NCI-H524 treated with DMSO at 0.1 percent for 48 hours (cell line): ENCODE measurements around the gene SLC10A3.

ENCODE experiments used
- DNase-seq: peaks from one replicate; lab custom pipeline; 2025; lab: John Stamatoyannopoulos, UW

SLC10A3 gene

GRCh38 chrX:154490414-154491083 lies at the start of gene SLC10A3:
Gene SLC10A3, minus strand, starts transcription at chrX:154490629. Its CDS starts 1,689 bp downstream, at chrX:154488940.
- peak; percentile 64 for DNase-seq

- no peak for DNase-seq
Measured at GRCh38 chrX:154539077-154539476, 48.6 kb upstream of the SLC10A3 start.

- no peak for DNase-seq
Measured at GRCh38 chrX:154535892-154536291, 45.5 kb upstream of the SLC10A3 start.

- DNase-seq: peak; percentile 1
Measured at GRCh38 chrX:154534526-154535322, 44.3 kb upstream of the SLC10A3 start.

GRCh38 chrX:154532690-154533089 lies 42.3 kb upstream of the SLC10A3 start:
- DNase-seq: no peak

- no peak for DNase-seq
Measured at GRCh38 chrX:154531626-154532025, 41.2 kb upstream of the SLC10A3 start.

GRCh38 chrX:154530286-154530685 lies 39.9 kb upstream of the SLC10A3 start:
- no peak for DNase-seq

- no peak for DNase-seq
Measured at GRCh38 chrX:154529206-154529612, 38.8 kb upstream of the SLC10A3 start.

GRCh38 chrX:154526901-154527675 lies 36.7 kb upstream of the SLC10A3 start:
- DNase-seq: peak; percentile 43

- DNase-seq: no peak
Measured at GRCh38 chrX:154525606-154526490, 35.4 kb upstream of the SLC10A3 start.

GRCh38 chrX:154519389-154519788 lies 29.0 kb upstream of the SLC10A3 start:
- no peak for DNase-seq

- no peak for DNase-seq
Measured at GRCh38 chrX:154517101-154517781, 26.8 kb upstream of the SLC10A3 start.

- DNase-seq: no peak
Measured at GRCh38 chrX:154516656-154517100, 26.2 kb upstream of the SLC10A3 start.

- DNase-seq: peak; percentile 48
Measured at GRCh38 chrX:154515966-154516655, 25.7 kb upstream of the SLC10A3 start, which contains the start of gene FAM3A. Gene FAM3A, minus strand, starts transcription at chrX:154516232. Its CDS starts 460 bp downstream, at chrX:154515772.

GRCh38 chrX:154515090-154515965 lies 24.9 kb upstream of the SLC10A3 start:
- no peak for DNase-seq

- no peak for DNase-seq
Measured at GRCh38 chrX:154513716-154514115, 23.3 kb upstream of the SLC10A3 start.

GRCh38 chrX:154512879-154513553 lies 22.6 kb upstream of the SLC10A3 start:
- no peak for DNase-seq

GRCh38 chrX:154511761-154512160 lies 21.3 kb upstream of the SLC10A3 start:
- no peak for DNase-seq

GRCh38 chrX:154509455-154509854 lies 19.0 kb upstream of the SLC10A3 start:
- DNase-seq: no peak
